Astrocyte of the hippocampus (primary cell): ENCODE data around the gene GPR61.

ENCODE experiments used
- DNase-seq: peaks from one replicate; pipeline ENCODE4 v3.0.0; 2011; ENCODE audit warnings: low read depth, low spot score

Gene GPR61

GRCh38 chr1:109539676-109540075, at the start of gene GPR61:
Gene GPR61, plus strand, starts transcription at chr1:109539872. Its CDS starts 3,151 bp downstream, at chr1:109543023.
- no peak for DNase-seq

- DNase-seq, result peak; percentile 79
These were observed 49.4 kb upstream of the GPR61 start for GRCh38 chr1:109490029-109490933.

GRCh38 chr1:109490934-109491302, 48.8 kb upstream of the GPR61 start:
- DNase-seq, result no peak

- DNase-seq, result no peak
These were observed 48.3 kb upstream of the GPR61 start for GRCh38 chr1:109491372-109491771.

GRCh38 chr1:109492779-109493178, 46.9 kb upstream of the GPR61 start:
- no peak for DNase-seq

- DNase-seq, result no peak
These were observed 46.4 kb upstream of the GPR61 start for GRCh38 chr1:109493227-109493626.

- peak; percentile 96 for DNase-seq
These were observed 45.7 kb upstream of the GPR61 start, which contains the start of gene CYB561D1 for GRCh38 chr1:109493805-109494539. Gene CYB561D1, plus strand, starts transcription at chr1:109494094. Its CDS starts 46 bp downstream, at chr1:109494140.

GRCh38 chr1:109495738-109496137, 43.9 kb upstream of the GPR61 start:
- DNase-seq, result no peak

GRCh38 chr1:109497449-109498160, 42.1 kb upstream of the GPR61 start:
- no peak for DNase-seq

- DNase-seq, result peak; percentile 62
These were observed 41.4 kb upstream of the GPR61 start for GRCh38 chr1:109498161-109498801.

- no peak for DNase-seq
These were observed 40.6 kb upstream of the GPR61 start for GRCh38 chr1:109499081-109499480.

- DNase-seq, result peak; percentile 74
These were observed 39.8 kb upstream of the GPR61 start for GRCh38 chr1:109499661-109500536.

- DNase-seq, result peak; percentile 86
These were observed 38.7 kb upstream of the GPR61 start for GRCh38 chr1:109500941-109501381.

- DNase-seq, result no peak
These were observed 37.9 kb upstream of the GPR61 start for GRCh38 chr1:109501644-109502363.

- no peak for DNase-seq
These were observed 37.3 kb upstream of the GPR61 start for GRCh38 chr1:109502364-109502851.

GRCh38 chr1:109503935-109504334, 35.7 kb upstream of the GPR61 start:
- no peak for DNase-seq

- no peak for DNase-seq
These were observed 34.7 kb upstream of the GPR61 start for GRCh38 chr1:109504974-109505373.

- DNase-seq, result no peak
These were observed 31.4 kb upstream of the GPR61 start for GRCh38 chr1:109508001-109508872.

GRCh38 chr1:109508873-109509175, 30.8 kb upstream of the GPR61 start:
- DNase-seq, result no peak
